SJCRH30 (cell line): Measurements from ENCODE around the gene PMM2. TPM values are rescaled to one million over a fixed set of nuclear protein-coding genes. Genes with fewer than 3 reads are reported as not detected.

Source experiments
- DNase-seq, 2 experiments: peaks; one replicate each; pipeline ENCODE4 v3.0.0-alpha.2; 2015 to 2020
- H3K27ac ChIP-seq: fragments of 250-450 bp; sonication (Bioruptor Pico); 2 replicates; pipeline ENCODE4 v1.5.1; 2020; ENCODE audit warnings: mild to moderate bottlenecking, moderate library complexity
- H3K27me3 ChIP-seq: fragments of 250-450 bp; sonication (Bioruptor Pico); 2 replicates; pipeline ENCODE4 v1.5.1; 2020; ENCODE audit warnings: mild to moderate bottlenecking, moderate library complexity
- H3K36me3 ChIP-seq: fragments of 250-450 bp; sonication (Bioruptor Pico); 2 replicates; pipeline ENCODE4 v1.5.1; 2020; ENCODE audit warnings: mild to moderate bottlenecking, moderate library complexity
- H3K4me1 ChIP-seq: fragments of 250-450 bp; sonication (Bioruptor Pico); 2 replicates; pipeline ENCODE4 v1.5.1; 2020; ENCODE audit warnings: mild to moderate bottlenecking, moderate library complexity
- H3K4me3 ChIP-seq: fragments of 250-450 bp; sonication (Bioruptor Pico); 2 replicates; pipeline ENCODE4 v1.5.1; 2020; ENCODE audit warnings: mild to moderate bottlenecking, moderate library complexity
- H3K9me3 ChIP-seq: fragments of 250-450 bp; sonication (Bioruptor Pico); replicated peaks from 2 replicates; pipeline ENCODE4 v1.5.1; 2020; ENCODE audit warnings: mild to moderate bottlenecking, moderate library complexity
- total RNA-seq: library from RNA; depleted of rRNA; stranded (reverse); fragments of >200 nt; shearing (Covaris generic); gene quantifications from 2 replicates; pipeline ENCODE4 v1.2.3, GENCODE V29; 2014

Gene PMM2
- total RNA-seq, 1 experiment from 2014 or later: 40.3 TPM

- no peak overlapping the region for H3K27ac ChIP-seq
- no peak for DNase-seq
- H3K4me3 ChIP-seq: no peak overlapping the region
- H3K27me3 ChIP-seq: no peaks in the 10 kb centered on the region
- H3K4me1 ChIP-seq: peaks cover 8% of the 10 kb centered on the region; the same call in 1 of the 2 replicates
- H3K9me3 ChIP-seq: no peaks in the 10 kb centered on the region
- peaks cover 44% of the 10 kb centered on the region for H3K36me3 ChIP-seq
Observed at GRCh38 chr16:8859913-8860881, 62.6 kb downstream of the PMM2 start.

GRCh38 chr16:8861563-8862308, 64.1 kb downstream of the PMM2 start:
- no peak for DNase-seq
- Histone ChIP-seq H3K27me3 (no peaks in the 10 kb centered on the region), H3K27ac (no peak overlapping the region), H3K36me3 (peaks cover 32% of the 10 kb centered on the region), H3K9me3 (no peaks in the 10 kb centered on the region), H3K4me1 (peaks cover 20% of the 10 kb centered on the region), H3K4me3 (no peak overlapping the region)

- no peak overlapping the region for H3K27ac ChIP-seq
- no peaks in the 10 kb centered on the region for H3K9me3 ChIP-seq
- peaks cover 20% of the 10 kb centered on the region for H3K4me1 ChIP-seq
- H3K4me3 ChIP-seq: no peak overlapping the region
- DNase-seq: no peak
- H3K27me3 ChIP-seq: no peaks in the 10 kb centered on the region
- H3K36me3 ChIP-seq: peaks cover 30% of the 10 kb centered on the region
Observed at GRCh38 chr16:8862309-8863130, 64.9 kb downstream of the PMM2 start.

- Histone ChIP-seq H3K36me3 (peaks cover 19% of the 10 kb centered on the region), H3K27me3 (no peaks in the 10 kb centered on the region), H3K4me3 (no peak overlapping the region), H3K9me3 (no peaks in the 10 kb centered on the region), H3K27ac (no peak overlapping the region), H3K4me1 (peaks cover 20% of the 10 kb centered on the region)
- DNase-seq: no peak
Observed at GRCh38 chr16:8863594-8864424, 66.2 kb downstream of the PMM2 start.

GRCh38 chr16:8864480-8865110, 67.0 kb downstream of the PMM2 start:
- Histone ChIP-seq H3K4me1 (peaks cover 20% of the 10 kb centered on the region), H3K4me3 (no peak overlapping the region), H3K9me3 (no peaks in the 10 kb centered on the region), H3K36me3 (peaks cover 12% of the 10 kb centered on the region), H3K27me3 (no peaks in the 10 kb centered on the region), H3K27ac (no peak overlapping the region)
- no peak for DNase-seq

- DNase-seq: no peak
- Histone ChIP-seq H3K27ac (no peak overlapping the region), H3K27me3 (no peaks in the 10 kb centered on the region), H3K36me3 (peaks cover 7% of the 10 kb centered on the region), H3K4me1 (peaks cover 20% of the 10 kb centered on the region), H3K4me3 (no peak overlapping the region), H3K9me3 (no peaks in the 10 kb centered on the region)
Observed at GRCh38 chr16:8865145-8865882, 67.7 kb downstream of the PMM2 start.

- Histone ChIP-seq H3K9me3 (no peaks in the 10 kb centered on the region), H3K4me3 (peak overlapping the region; percentile 94), H3K27me3 (no peaks in the 10 kb centered on the region), H3K36me3 (peaks cover 6% of the 10 kb centered on the region), H3K4me1 (peaks cover 27% of the 10 kb centered on the region), H3K27ac (peak overlapping the region; percentile 100; the same call in 1 of the 2 replicates)
- DNase-seq: peak; percentile 46 to 58
Observed at GRCh38 chr16:8866118-8866883, 68.7 kb downstream of the PMM2 start.

GRCh38 chr16:8866884-8867215, 69.2 kb downstream of the PMM2 start:
- Histone ChIP-seq H3K4me3 (peak overlapping the region; percentile 94), H3K27me3 (no peaks in the 10 kb centered on the region), H3K27ac (peak overlapping the region; percentile 100), H3K36me3 (peaks cover 6% of the 10 kb centered on the region), H3K9me3 (no peaks in the 10 kb centered on the region), H3K4me1 (peaks cover 25% of the 10 kb centered on the region)
- no peak for DNase-seq

GRCh38 chr16:8867216-8867931, 69.7 kb downstream of the PMM2 start:
- H3K4me3 ChIP-seq: peak overlapping the region; percentile 94
- peaks cover 6% of the 10 kb centered on the region for H3K36me3 ChIP-seq
- peak overlapping the region; percentile 100 for H3K27ac ChIP-seq
- DNase-seq: peak; percentile 53 to 56
- peaks cover 23% of the 10 kb centered on the region for H3K4me1 ChIP-seq
- no peaks in the 10 kb centered on the region for H3K9me3 ChIP-seq
- H3K27me3 ChIP-seq: no peaks in the 10 kb centered on the region

- H3K27me3 ChIP-seq: no peaks in the 10 kb centered on the region
Observed at GRCh38 chr16:8867932-8868415, 70.3 kb downstream of the PMM2 start.

GRCh38 chr16:8868416-8869211, 71.0 kb downstream of the PMM2 start, which contains the start of gene CARHSP1:
TSS of gene CARHSP1 (minus strand) at chr16:8869006. CDS start at chr16:8859328, 9,678 bp downstream.
- Histone ChIP-seq H3K4me1 (peaks cover 23% of the 10 kb centered on the region), H3K4me3 (peak within 1 kb of the TSS; percentile 94), H3K27me3 (no peaks in the 10 kb centered on the region), H3K27ac (peak within 1 kb of the TSS; percentile 100), H3K36me3 (peaks cover 6% of the 10 kb centered on the region), H3K9me3 (no peaks in the 10 kb centered on the region)
- DNase-seq: peak; percentile 95 to 97

More at GRCh38 chr16:8867932-8868415, 70.3 kb downstream of the PMM2 start:
- Histone ChIP-seq H3K4me3 (peak overlapping the region; percentile 94), H3K36me3 (peaks cover 6% of the 10 kb centered on the region), H3K27ac (peak overlapping the region; percentile 100), H3K9me3 (no peaks in the 10 kb centered on the region), H3K4me1 (peaks cover 23% of the 10 kb centered on the region)
- DNase-seq: no peak
